GM18526 (cell line): ENCODE results near the gene SLC38A10.

Experiments
- POLR2A ChIP-seq: IDR thresholded peaks from 3 replicates; pipeline ENCODE4 v1.6.1; 2011; ENCODE audit not compliant: insufficient read length; ENCODE audit errors: extremely low read depth

SLC38A10 gene

DNA sequence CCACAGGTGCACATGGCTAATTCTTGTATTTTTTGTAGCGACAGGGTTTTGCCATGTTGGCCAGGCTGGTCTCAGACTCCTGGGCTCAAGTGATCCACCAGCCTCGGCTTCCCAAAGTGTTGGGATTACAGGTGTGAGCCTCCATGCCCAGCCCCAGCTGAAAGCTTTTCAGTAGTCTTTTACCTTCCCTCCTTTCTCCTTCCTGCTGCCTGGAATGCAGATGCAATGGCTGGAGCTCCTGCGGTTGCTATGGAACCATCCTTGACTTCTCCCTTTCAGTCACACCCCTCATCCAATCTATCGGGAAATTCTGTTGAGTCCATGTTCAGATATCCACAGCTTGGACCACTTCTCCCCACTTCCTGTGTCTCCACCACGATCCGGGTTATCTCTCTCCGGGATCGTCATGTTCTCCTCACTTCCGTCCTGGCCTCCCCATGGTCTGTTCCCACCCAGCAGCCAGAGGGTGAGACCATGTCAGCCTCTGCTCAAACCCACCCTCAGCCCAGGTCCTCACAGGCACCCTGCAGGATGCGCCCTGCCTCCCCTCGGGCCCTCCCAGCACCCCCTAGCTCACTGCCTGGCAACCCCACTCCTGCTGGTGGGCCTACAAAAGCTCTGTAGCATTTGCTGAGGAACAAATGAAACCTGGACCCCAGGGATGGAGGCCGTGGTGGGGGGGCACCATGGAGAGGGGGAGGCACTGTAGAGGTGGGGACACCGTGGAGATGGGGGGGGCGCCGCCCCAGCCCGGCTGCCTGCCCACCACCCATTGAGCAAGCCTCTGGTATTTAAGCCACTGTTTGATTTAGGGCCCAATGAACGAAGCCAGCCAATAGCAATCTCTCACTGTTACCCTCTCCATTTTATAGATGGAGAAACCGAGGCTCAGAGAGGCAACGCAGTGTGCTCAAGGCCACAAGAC is 12.8 kb upstream of the SLC38A10 start:
- TF ChIP-seq POLR2A, result no peak

GRCh38 chr17:81306898-81307510 is 11.9 kb upstream of the SLC38A10 start:
- no peak for TF ChIP-seq POLR2A

DNA sequence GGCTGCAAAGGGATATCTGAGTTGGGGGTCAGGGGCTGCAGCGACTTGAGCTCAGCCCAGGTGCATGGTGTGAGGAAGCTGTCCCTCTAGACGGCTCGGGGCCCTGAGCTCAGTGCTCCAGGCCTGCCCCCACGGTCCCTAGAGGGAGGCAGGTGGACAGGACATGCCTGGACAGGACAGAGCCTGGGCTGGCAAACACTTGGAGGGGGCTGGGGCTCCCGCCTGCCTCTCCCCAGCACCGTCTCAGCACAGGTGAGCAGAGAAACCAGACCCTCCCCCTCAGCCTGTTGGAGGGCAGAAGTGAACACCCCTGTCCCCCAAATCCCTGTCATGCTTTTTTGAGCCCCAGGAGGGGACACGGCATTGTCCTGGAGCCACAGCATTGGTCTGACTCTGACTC is 11.4 kb upstream of the SLC38A10 start:
- TF ChIP-seq POLR2A, result no peak

DNA sequence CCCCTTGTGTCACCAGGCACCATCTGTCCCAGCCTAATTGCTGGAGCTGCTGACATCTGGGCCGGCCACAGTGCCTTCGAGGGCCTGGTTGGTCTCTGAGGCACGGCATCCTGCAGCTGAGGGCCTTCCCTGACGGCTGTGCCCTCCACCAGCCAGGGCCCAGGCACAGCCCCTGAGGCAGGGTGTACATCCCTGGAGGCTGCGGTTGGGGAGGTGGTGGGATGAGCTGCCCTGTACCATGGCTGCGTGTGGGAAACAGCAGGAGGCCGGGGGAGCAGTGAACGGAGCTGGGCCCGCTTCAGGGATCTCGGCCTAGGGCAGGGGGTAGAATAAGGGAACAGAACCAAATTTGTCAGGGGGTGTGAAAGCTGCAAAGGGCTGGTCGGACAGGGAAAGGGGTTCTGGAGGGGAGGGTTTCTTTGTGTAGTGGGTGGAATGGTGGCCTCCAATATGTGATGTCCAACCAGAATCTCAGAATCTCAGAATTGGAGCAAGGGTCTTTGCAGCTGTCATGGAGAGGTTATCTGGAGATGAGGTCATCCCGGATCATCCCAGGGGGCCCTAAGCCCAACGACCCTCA is 10.0 kb upstream of the SLC38A10 start:
- TF ChIP-seq POLR2A, result no peak

GRCh38 chr17:81304196-81305015 is 9.3 kb upstream of the SLC38A10 start:
- TF ChIP-seq POLR2A, result no peak

DNA sequence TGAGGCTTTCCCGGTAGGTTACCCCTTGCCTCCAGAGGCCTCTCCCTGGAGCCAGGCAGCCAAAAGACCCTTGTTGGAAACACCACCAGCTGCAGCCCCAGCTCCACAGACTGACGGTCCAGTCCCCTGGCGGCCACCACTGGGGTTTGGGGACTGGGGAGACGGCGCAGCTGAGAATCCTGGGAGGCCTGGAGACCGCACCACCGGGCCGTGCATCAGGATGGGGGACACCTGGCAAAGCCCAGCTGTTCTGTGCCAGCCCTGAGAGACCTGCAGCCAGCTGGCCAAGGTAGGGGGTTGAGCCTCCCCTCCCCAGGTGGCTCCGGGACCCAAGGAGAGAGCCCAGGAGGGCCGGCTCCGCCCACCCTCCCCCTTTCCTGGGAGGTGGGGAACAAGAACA is 8.3 kb upstream of the SLC38A10 start:
- no peak for TF ChIP-seq POLR2A

- TF ChIP-seq POLR2A, result no peak
Measured at GRCh38 chr17:81302861-81303333, 7.8 kb upstream of the SLC38A10 start.

- TF ChIP-seq POLR2A, result no peak
Measured at GRCh38 chr17:81302324-81302723, 7.2 kb upstream of the SLC38A10 start.

DNA sequence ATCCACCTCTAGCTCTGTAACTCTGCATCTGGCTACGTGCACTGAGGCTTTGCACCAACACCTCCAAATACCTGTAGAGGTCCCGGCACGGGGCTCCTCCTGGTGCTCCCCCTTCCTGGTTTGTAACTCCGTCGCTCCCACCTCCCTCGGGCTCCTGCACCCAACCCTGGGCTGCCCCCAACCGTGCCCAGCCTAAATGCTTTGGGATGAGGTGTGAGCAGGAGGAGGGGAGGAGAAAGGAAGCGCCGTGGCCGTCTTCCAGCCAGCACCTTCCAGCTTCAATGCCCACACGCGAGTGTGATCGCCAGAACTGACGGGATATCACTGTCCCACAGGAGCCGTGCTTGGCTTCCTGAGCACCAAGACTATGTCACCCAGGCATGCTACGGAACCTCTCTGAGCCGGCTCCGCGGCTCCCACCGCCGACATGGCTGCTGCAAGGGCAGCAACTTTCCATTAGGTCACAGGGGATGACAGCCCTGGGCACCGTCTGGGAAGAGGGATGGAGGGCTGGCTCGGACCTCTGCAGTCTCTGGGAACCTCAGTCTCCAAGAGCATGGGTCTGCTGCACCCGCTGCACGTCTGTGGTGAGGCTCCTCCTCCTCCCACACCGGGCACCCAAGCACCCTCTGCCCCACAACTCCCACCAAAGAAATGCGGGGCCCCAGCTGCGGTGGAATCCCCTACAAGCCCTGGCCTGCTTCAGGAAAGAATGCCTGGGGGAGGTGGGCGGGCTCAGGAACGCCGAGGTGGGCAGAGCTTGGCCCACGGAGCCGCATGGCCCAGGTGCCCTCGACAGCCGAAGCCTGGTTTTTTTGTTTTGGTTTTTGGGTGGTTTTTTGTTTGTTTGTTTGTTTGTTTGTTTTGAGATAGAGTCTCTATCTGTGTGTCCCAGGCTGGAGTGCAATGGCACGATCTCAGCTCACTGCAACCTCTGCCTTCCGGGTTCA is 6.4 kb upstream of the SLC38A10 start:
- no peak for TF ChIP-seq POLR2A

DNA sequence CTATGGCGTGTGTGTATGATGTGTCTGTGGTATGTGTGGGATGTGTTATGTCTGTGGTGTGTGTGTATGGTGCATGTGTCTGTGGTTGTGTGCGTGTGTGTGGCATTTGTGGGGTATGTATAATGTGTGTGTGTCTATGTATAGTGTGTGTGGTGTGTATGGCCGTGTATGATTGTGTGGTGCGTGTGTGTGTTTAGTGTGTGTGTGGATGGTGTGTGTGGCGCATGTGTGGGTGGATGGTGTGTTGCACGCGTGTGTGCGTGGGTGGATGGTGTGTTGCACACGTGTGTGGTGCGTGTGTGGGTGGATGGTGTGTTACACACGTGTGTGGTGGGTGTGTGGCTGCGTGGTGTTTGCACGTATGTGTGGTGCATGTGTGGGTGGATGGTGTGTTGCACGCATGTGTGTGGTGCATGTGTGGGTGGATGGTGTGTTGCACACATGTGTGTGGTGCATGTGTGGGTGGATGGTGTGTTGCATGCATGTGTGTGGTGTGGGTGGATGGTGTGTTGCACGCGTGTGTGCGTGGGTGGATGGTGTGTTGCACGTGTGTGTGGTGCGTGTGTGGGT is 5.6 kb upstream of the SLC38A10 start:
- no peak for TF ChIP-seq POLR2A

DNA sequence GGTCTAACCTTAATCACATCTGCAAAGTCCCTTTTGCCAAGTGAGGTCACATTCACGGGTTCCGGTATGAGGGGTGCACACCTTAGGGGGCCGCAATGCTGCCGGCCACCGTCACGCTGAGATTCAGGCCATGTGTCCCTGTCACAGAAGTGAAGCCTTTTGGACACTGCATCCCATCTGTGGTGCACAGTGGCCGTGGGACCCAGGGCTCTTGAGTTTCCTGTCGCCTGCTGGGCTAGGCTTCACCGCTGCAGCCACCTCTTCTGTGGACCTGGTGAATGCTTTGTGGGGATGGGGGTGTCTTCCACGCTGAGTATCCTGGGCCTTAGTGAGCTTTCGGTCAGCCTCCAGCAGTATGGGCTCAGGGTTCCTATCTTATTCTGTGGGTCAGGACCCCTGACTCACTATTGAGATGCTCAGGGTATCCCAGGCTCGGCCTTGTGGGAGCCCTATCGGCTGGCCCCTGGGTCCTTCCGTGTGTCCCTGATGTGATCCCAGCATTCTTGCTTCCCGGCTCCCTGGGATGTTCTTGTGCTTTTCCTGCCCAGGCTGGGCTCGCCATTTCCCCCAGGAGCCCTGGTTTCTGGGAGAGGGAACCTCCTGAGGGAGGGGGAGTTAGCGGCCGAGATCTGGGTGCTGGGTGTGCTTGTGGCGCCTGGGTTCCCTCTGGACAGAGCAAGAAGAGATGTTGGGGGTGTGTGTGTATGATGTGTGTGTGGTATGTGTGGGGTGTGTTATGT is 4.9 kb upstream of the SLC38A10 start:
- TF ChIP-seq POLR2A, result no peak

DNA sequence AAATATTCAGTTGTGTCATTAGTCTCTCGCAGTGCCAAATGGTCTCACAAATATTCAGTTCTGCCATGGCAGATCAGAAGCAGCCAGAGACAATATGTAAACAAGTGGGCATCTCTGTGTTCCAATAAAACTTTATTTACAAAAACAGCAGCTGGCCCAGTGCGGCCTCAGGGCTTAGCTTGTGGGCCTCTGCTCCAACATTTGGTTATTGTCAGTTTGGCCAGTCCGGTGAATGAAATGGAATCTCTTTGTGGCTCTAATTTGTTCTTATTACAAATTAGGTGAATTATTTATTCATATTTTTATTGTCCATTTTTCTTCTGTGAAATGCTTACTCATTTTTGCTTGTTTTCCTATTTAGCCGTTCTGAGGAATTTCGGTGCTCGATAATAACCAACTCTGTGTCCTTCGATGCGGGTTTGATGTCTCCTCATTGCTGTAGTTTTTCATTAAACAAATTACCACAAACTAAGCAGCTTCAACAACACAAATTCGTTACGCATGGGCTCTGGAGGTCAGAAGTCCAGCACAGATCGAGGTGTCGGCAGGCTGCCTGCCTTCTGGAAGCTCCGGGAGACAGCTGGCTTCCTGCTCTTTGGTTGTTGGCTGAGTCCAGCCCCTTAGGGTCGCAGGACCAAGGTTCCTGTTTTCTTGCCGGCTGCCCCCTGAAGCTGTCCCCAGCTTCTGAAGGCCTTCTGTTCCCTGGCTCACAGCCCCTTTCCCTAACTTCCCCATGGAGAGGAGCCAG is 4.1 kb upstream of the SLC38A10 start:
- no peak for TF ChIP-seq POLR2A
